HG03280 (cell line): ENCODE results near the gene C11orf24.
A peak's percentile ranks its signal among the peaks of the same experiment; 100 is the strongest.
"Not testable (repeated sequence)": the region's sequence is repeated elsewhere in the genome, so short reads cannot be mapped to it uniquely, and the experiment has no call there.

Experiments used
- ATAC-seq: cut with Tn5 transposase; IDR thresholded peaks from one replicate; pipeline ENCODE4 v1.9.1; 2021; ENCODE audit warnings: mild to moderate bottlenecking, moderate library complexity; ENCODE audit not compliant: unreplicated experiment

C11orf24 gene

DNA sequence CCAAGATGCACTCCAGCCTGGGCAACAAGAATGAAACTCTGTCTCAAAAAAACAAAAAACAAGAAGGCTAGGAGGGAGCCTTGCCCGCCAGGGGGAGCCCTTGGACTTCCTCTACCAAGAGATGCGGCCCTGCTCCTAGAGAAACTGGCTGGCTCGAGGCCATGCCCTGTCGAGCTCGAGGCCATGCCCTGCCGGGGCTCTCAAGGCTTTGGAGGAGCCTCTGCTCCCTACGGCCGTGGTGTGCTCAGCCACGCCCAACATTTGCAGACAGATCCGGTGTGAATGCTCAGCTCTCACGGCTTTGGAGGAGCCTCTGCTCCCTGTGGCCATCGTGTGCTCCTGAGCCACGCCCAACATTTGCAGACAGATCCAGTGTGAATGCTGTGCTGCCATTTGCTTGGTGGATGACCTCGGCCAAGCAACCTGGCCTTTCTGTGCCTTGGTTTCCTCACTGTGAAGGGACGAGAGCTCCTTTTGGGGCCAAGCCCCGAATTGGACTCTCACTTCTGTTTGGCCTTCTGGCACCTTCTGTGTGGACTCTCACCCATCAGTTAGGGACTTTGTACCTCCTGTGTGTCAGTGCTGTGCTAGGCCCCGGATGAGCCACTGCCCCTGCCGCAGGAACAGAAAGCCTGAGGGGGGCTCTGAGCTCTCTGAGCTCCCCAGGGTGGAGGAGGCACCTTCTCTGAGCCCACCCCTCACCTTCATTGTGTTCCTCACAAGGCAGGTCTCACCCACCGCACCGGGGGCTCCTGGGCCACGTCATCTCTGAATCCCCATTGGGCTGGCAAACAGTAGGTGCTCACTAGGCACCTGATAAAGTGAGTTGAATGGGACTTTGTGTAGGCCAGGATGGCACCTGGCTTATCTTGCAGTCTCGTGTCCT is 14.1 kb downstream of the C11orf24 start:
- no peak for ATAC-seq

DNA sequence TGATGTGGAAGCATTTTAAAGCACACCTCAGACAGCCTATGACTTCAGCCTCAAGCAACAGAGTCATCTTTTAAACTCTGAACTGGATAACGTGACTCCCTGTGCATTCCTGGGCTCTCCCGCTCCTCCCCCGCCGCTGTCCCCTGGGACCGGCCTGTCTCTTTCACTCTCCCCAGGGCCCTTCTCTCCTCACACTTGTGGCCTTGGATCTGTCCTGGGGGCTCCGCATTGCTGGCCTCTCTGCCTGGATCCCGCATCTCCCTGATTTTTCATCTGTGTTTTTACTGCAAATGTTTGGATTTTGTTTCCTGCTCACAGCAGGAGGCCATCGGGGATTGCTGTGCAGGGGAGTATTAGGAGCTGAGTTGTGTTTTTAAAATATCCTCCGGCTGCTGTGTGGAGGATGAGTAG is 15.4 kb downstream of the C11orf24 start:
- ATAC-seq, result no peak

DNA sequence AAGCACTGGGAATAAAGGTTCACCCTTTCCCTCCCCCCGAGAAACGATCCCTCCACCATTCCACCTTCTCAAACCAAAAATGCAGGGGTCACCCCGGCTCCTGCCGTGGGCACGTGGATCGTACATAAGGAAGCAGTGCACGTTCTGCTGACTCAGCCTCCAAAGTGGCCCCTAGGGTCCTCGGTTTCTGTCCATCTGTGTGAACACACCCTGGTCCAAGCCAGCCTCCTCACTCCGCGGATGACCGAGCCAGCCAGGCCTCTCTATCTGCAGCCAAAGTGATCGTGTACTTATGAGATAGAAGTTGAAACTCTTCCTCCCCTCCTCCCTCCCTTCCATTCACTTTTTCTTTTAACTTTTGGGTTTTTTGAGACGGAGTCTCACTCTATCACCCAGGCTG is 16.2 kb downstream of the C11orf24 start:
- ATAC-seq, result no peak

DNA sequence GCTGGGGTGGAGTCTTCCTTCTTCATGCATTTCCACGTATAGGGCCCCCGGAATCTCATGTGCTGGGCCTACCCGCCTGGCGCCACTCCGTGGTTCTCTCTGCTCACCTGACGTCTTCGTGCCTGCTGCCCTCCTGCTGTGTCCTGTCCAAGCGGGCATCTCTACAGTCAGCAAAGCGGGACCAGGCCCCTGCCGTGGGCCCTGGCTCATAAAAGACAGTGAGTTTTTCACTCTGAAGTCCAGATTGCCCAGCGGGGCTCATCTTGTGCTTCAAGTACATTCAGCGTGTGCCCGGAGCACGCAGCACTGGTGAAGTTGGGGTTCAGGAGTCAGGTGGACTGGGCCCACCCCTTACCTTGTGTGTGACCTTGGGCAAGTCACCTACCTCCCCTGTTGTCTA is 17.4 kb downstream of the C11orf24 start:
- no peak for ATAC-seq

DNA sequence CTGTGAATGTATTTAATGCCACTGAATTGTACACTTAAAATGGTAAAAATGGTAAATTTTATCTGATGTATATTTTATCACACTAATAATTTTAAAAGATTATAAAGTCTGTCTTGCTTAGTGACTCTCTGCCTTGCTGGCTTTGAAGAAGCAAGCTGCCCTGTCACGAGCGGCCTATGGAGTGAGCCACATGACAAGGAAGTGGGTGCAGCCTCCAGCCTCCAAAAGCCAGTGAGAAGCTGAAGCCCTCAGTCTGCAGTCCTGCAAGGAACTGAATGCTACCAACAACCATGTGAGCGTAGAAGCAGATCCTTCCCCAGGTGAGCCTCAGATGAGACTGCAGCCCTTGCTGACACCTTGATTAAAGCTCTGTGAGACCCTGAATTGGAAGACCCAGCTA is 20.0 kb downstream of the C11orf24 start:
- ATAC-seq, result no peak

DNA sequence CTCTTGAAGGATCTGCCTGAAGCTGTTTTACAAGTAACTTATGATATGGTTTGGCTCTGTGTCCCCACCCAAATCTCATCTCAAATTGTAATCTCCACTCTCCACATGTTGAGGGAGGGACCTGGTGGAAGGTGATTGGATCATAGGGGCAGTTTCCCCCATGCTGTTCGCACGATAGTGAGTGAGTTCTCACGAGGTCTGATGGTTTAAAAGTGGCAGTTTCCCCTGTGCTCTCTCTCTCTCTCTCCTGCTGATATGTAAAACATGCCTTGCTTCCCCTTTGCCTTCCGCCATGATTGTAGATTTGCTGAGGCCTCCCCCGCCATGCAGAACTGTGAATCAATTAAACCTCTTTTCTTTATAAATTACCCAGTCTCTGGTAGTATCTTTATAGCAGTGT is 26.9 kb downstream of the C11orf24 start:
- not testable (repeated sequence) for ATAC-seq

DNA sequence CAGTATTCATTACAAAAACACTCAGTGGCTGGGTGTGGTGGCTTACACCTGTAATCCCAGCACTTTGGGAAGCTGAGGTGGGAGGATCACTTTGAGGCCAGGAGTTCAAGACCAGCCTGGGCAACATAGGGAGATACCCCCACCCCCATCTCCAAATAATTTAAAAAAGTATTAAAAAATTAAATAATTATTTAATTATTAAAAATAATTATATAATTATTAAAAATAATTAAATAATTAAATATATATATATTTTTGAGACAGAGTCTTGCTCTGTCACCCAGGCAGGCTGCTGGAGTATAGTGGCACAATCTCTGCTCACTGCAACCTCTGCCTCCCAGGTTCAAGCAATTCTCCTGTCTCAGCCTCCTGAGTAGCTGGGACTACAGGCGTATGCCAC is 27.9 kb downstream of the C11orf24 start:
- not testable (repeated sequence) for ATAC-seq

DNA sequence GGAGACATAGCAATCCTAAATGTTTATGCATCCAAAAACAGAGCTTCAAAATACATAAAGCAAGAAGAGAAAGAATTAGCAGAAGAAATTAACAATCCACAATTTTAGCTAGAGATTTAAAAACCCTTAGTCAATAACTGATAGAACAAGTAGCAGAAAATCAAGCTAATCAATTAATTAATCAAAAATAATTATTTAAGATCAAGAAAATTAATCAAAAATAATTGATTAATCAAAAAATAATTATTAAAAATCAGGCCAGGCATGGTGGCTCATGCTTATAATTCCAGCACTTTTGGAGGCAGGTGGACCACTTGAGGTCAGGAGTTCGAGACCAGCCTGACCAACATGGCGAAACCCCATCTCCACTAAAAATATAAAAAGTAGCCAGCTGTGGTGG is 29.2 kb downstream of the C11orf24 start:
- ATAC-seq, result no peak

DNA sequence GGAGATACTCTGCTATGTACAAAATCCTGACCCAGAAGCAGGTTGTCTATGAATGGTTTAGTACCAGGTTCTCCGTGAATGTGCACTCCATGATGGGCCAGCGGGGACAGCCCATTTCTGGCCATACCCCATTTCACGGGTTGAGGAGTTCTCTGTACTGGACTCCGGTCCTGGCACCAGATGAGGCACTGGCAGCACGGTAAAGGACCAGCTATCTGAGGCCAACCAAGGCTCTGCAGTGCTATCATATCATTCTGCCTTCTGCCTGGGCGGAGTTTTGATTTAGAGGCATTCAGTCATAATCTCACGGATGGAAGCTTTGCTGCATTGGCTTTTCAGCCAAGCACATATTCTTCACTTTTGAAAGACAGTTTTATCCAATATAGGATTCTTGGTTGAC is 40.2 kb downstream of the C11orf24 start:
- no peak for ATAC-seq

DNA sequence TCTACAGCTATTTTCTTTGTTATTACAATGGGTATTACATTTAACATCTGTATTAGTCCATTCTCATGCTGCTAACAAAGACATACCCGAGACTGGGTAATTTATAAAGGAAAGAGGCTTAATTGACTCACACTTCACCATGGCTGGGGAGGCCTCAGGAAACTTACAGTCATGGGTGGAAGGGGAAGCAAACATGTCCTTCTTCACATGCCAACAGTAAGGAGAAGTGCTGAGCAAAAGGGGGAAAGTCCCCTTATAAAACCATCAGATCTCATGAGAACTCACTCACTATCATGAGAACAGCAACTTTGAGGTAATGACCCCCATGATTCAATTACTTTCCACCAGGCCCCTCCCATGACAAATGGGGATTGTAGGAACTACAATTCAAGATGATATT is 42.2 kb downstream of the C11orf24 start:
- no peak for ATAC-seq

DNA sequence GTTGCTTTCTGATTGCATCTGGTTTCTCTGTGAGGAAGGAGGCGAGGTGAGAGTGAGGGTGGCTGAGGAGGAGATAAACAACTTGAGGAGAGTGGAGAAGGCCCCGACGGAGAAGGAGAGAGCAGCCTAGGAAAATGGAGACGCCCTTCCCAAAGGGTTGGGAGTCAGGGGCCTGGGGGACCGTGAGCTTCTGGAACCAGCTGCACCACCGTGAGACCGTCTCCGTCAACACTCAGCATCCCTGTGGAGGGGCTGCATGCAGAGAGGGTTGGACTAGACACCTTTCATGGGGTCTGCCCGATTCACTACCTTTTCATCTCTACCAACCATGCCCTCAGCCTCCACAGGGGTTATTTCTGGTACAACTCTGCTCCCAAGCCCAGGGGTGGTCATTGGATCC is 45.4 kb downstream of the C11orf24 start:
- no peak for ATAC-seq

DNA sequence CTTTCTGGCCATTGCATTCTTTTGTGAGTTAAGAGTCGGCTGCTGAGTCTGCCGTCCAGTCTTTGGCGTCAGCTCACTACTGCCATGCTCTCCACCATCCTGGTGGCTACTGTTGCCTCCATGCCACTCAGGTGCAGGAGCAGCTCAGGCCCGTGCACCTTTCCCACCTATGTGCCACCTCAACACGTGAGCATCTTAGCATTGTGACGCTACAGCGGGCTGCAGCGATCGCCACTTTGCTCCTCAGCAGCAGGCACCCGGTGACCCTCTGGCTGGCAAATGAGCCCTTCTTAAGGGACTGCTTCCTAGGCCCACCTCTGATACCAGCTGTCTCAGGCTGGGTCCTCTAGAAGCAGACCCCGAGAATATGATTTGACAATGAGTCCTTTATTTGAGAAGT is 47.2 kb downstream of the C11orf24 start:
- ATAC-seq, result no peak

DNA sequence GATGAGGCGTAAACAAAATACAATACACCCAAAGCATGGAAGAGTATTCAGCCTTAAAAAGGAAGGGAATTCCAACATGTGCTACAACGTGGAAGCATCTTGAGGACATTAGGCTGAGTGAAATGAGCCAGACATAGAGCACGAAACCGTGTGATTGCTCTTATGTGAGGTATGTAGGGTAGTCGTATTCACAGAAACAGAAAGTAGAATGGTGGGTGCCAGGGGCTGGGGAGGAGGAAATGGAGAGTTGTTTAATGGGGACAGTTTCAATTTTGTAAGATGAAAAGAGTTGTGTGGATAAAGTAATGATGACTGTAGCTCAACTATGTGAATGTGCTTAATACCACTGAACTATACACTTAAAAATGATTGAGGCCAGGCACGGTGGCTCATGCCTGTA is 48.5 kb downstream of the C11orf24 start:
- ATAC-seq, result no peak

DNA sequence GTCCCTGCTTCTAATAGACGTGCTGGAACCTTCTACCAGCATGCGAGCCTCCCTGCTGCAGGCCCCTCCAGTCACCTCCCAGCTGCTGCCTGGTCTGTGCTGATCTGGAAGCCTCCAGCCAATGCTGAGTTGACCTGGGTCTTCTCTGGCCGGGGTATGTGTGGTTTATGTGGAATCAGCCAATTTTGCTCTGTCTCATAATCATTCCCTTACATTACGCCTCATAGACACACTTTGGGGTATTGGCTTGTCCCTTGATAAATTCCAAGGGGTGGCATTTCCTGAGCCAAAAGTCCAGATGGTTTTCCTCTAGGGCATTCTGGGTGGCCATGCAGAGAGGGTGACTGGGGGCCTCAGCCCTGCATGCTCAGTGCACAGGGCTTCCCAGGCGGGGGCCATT is 50.4 kb downstream of the C11orf24 start:
- ATAC-seq, result no peak

DNA sequence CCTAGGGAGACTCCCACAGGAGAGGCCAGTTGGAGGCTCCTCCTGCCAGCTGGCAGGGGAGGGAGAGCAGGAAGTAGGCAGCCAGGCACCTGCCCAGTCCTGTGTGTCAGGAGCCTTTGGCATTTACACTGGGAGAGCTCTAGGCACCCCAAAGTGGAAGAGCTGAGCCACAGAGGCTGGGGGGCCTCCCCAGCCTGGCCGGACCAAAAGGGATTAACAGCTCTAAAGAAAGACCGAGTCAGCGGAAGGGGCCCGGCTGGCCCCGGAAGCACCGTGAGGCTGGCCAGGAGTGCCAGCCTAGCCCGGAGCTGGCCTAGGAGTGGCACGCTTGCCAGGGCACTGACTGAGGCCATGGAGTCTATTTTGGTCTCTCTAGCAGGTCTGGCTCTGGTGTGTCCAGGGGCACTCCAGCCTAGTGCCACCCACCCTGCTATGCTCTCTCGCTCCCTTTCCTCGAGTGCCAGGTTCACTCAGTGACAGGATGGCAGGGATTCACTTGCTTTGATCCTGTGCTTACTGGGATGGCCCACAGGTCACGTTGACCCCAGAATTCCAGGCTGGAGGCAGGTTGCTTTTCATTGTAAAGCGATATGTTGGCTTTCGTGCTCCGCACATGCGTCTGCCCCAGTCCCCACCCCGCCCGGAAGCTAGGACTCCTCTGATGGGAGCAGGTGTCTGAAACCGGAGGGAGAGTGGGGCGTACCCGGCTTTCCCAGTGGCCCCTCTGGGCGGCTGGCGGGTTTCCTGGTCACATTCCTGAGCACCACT is 55.4 kb downstream of the C11orf24 start:
- ATAC-seq, result no peak

DNA sequence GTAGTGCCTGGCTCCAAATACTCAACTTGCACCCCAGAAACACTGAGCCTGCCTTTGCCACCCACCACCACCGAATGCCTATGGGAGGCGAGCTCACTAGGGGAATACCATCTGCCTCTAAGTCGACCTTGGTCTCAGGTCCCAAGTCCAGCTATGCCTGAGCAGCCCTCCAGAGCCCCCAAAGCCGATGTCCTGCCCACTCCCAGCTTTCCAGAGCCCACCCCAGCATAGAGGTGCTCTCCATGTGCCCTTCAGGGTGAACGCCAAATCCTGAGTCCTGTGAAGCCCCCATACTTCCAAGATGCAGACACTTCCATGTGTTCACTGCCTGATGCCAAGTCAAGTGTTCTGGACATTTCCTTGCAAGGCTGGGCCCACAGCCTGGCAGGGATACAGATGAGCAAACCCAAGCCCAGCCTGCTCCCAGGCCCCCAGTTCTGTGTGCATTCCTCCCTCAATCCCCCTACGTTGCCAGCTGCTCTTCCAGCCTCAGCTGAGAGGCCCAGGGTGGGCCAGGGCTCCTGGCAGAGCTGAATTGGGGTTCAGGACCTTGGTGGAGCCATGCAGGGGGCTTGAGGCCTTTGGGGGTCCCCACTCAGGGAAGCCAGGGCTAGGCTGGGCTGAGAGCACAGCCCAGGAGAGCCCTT is 56.1 kb downstream of the C11orf24 start:
- no peak for ATAC-seq

DNA sequence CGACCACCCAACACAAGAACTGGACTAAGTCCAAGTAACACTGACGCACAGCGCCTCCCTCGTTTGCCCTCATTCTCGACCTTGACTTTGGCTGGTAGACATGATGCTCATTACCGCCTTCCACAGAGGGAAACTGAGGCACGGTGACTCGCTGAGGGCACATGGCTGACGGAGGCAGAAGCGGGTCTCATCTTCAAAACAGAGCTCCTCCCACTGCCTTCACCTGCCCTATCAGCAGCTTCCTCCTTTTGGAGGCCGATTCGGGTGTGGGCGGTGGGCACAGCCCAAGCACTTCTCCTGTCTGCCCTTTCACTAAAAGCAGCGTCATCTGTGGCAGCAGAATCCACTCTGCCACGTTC is 56.7 kb downstream of the C11orf24 start:
- ATAC-seq, result no peak

DNA sequence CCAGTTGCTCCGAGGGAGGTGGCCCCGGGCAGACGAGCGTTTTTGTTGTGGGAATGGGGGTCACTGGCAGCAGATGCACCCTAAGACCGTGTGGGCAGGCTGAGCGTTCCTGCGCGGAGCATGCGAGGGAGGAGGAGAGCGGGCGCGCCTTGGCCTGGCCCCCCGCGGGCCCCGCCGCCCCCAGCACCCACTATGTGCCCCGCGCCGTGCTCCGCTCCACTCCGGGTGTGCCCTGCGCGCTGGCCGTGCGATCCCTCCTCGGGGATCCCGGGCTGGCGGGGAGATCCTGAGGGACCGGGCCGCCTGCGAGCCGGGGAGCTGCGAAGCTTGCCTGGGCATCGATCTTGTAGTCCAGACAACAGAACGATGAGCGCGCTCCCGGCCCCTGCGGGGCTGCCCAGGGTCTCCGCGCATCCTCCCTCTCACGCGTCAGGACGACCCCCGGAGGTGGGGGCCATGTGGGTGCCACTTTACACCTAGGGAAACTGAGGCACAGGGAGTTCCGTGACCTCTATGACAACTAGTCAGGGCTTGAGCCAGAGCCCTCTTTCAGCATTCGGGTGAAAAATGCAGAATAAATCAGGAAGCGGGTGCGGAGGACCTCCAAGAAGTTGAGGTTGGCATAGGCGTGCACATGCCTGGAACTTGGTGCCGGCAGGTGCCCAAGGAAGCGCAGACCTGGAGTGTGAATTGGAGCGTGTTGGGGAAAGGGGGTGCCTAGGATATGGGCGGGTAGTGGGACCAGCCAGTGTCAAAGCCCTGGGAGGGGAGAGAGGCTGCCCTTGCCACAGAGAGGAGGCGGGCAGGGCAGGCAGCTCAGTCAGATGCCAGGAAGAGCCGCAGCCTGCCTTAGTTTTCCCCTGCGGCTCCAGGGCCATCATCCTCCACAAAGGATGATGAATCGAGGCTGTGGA is 57.3 kb downstream of the C11orf24 start:
- no peak for ATAC-seq

DNA sequence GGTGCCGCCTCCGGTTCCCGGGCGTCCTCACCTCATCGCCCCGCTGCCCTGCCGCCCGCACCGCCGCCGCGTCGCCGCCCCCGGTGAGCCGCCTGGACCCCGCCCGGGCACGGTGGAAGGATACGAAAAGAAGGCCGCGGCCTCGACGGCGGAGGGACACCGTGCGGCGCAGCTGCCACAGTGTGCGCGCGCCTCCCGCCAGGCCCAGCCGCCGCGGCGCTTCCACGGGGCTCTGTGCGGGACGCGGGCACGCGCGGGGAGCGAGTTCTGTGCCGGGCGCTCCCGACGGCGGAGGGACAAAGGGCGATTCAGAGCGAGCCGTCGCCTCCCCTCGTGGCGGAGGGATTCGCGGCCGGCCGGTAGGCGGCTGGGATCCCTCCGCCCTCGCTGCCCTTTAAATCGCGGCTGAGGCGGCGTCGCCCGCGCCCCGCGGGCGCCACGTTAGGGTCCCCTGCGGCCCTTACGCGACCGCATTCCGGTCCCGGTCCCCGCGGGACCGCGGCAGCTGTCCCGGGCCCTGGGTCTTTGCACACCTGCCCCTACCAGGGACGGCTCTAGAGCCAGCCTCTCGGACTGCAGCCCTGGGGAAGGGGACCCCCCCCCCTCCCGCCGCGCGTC is 58.1 kb downstream of the C11orf24 start:
- peak; percentile 53 for ATAC-seq

DNA sequence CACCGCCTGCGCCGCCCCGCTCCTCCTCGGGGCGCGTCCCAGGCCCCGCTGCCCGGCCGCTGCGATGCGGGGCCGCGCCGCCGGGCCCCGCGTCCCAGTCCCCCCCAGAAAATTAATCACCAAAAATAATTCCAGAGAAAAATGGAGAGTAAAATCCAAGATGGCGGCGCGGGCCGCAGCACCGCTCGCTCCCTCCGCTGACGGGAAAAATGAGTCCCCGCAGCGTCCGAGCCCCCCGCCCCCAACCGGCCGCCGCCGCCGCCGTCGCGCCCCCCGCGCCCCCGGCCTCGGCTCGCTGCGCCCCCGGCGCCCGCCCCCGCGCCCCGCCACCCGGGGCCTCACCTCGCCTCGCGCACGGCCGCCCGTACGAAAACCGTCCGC is 58.6 kb downstream of the C11orf24 start, which contains the start of gene KMT5B:
Gene KMT5B (minus strand): TSS at position 162 of the 381 bp plus-strand sequence. CDS start 23,220 bp downstream, outside the sequence.
- ATAC-seq, result peak; percentile 16
